Transverse colon (tissue), 3 donors: ENCODE data around the gene HHEX.
"Not testable (repeated sequence)": the region's sequence is repeated elsewhere in the genome, so short reads cannot be mapped to it uniquely, and the experiment has no call there.

ENCODE experiments used
- CTCF ChIP-seq, 5 experiments: fragments of 200-600 bp in 3 of 5; fragments of 450-650 bp in 2 of 5; sonication (generic) in 3 of 5; IDR thresholded peaks; 1 replicate in 2 of 5; 2 replicates in 3 of 5; pipeline ENCODE4 v1.5.1; 2016 to 2017; ENCODE audit warnings: antibody characterized with exemption in 5 of 5, inconsistent platforms in 3 of 5, mild to moderate bottlenecking in 2 of 5, moderate library complexity in 1 of 5
- POLR2A ChIP-seq: fragments of 450-650 bp; IDR thresholded peaks from one replicate; pipeline ENCODE4 v1.6.1; 2016; ENCODE audit warnings: antibody characterized with exemption, mild to moderate bottlenecking, moderate library complexity

- TF ChIP-seq CTCF (IDR thresholded peaks at IDR 0.05); POLR2A: not testable (repeated sequence)
These were observed 38.9 kb upstream of the HHEX start for GRCh38 chr10:92650864-92651263.
